Thoracic aorta (tissue), 2 donors: ENCODE measurements around the gene PAM. TPM values are rescaled to one million over a fixed set of nuclear protein-coding genes. Genes with fewer than 3 reads are reported as not detected.
A peak's percentile ranks its signal among the peaks of the same experiment; 100 is the strongest.
"Not testable (repeated sequence)": the region's sequence is repeated elsewhere in the genome, so short reads cannot be mapped to it uniquely, and the experiment has no call there.

Source experiments
- ATAC-seq: fragments of 150-250 bp; one replicate; pipeline ENCODE4 v1.8.0; 2017; ENCODE audit warnings: low read depth; ENCODE audit not compliant: insufficient number of reproducible peaks, low FRiP score
- DNase-seq: peaks from one replicate; pipeline ENCODE4 v3.0.0-alpha.2; 2020; ENCODE audit warnings: low spot score
- H3K27ac ChIP-seq, 2 donors: fragments of 200-600 bp; sonication (generic); 1 replicate in 1 of 2; 2 replicates in 1 of 2; pipeline ENCODE4 v1.5.1; 2016; ENCODE audit warnings: mild to moderate bottlenecking in 2 of 2, moderate library complexity in 2 of 2
- H3K27me3 ChIP-seq: fragments of 200-600 bp; sonication (generic); replicated peaks from 2 replicates; pipeline ENCODE4 v1.6.0; 2016; ENCODE audit warnings: mild to moderate bottlenecking; ENCODE audit not compliant: insufficient read depth
- H3K36me3 ChIP-seq: fragments of 200-600 bp; sonication (generic); one replicate; pipeline ENCODE4 v1.5.1; 2016
- H3K4me1 ChIP-seq, 2 donors: fragments of 200-600 bp; sonication (generic); 1 replicate in 1 of 2; 2 replicates in 1 of 2; pipeline versions ENCODE4 v1.5.1 to v1.6.0; 2016; ENCODE audit warnings: low read depth in 2 of 2, mild to moderate bottlenecking in 1 of 2; ENCODE audit not compliant: control insufficient read depth in 1 of 2
- H3K4me3 ChIP-seq: fragments of 200-600 bp; sonication (generic); 2 replicates; pipeline ENCODE4 v1.5.1; 2016; ENCODE audit warnings: mild to moderate bottlenecking
- H3K9me3 ChIP-seq: fragments of 200-600 bp; sonication (generic); 2 replicates; pipeline ENCODE4 v1.5.1; 2016
- total RNA-seq, 2 donors: library from RNA; depleted of rRNA; stranded (reverse); fragments of >200 nt; gene quantifications; one replicate each; pipeline versions ENCODE4 v1.1.0 to v1.2.3, GENCODE V29; 2016
- TF ChIP-seq, protein P1 (sequence below): fragments of 200-600 bp; sonication (generic); IDR thresholded peaks from one replicate; pipeline ENCODE4 v1.5.1; 2019; ENCODE audit warnings: antibody characterized with exemption

PAM gene
- total RNA-seq, 2 donors from 2014 or later, result 571 to 806 TPM

DNA sequence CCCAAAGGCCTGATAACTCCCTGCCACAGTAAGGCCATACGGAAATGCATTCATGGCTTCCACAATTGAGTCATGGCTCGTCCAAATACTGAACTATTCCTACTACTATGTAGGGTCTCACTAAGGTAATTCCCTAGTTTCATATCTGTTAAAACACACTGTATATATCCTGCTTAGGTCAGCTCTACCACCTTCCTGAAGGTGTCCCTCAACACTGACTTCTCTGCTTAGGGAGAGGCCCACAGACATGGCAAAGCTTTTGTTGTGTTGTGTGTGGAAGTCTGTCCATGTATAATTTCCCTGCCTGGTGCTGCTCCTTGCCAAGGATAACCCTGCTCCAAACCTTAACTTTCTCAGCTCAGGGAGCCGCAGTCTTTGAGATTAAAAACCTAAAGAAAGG lies 304.4 kb downstream of the PAM start:
- peaks cover 0 to 17% of the 10 kb centered on the region in 2 donors for H3K4me1 ChIP-seq
- H3K4me3 ChIP-seq, result no peak overlapping the region
- H3K9me3 ChIP-seq, result no peaks in the 10 kb centered on the region
- peak overlapping the region in 1 of 2 donors; percentile 20 for H3K27ac ChIP-seq
- H3K27me3 ChIP-seq, result no peaks in the 10 kb centered on the region
- TF ChIP-seq, protein P1, sequence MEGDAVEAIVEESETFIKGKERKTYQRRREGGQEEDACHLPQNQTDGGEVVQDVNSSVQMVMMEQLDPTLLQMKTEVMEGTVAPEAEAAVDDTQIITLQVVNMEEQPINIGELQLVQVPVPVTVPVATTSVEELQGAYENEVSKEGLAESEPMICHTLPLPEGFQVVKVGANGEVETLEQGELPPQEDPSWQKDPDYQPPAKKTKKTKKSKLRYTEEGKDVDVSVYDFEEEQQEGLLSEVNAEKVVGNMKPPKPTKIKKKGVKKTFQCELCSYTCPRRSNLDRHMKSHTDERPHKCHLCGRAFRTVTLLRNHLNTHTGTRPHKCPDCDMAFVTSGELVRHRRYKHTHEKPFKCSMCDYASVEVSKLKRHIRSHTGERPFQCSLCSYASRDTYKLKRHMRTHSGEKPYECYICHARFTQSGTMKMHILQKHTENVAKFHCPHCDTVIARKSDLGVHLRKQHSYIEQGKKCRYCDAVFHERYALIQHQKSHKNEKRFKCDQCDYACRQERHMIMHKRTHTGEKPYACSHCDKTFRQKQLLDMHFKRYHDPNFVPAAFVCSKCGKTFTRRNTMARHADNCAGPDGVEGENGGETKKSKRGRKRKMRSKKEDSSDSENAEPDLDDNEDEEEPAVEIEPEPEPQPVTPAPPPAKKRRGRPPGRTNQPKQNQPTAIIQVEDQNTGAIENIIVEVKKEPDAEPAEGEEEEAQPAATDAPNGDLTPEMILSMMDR, result no peak
- ATAC-seq, result no peak
- no peak for DNase-seq
- no peaks in the 10 kb centered on the region for H3K36me3 ChIP-seq

DNA sequence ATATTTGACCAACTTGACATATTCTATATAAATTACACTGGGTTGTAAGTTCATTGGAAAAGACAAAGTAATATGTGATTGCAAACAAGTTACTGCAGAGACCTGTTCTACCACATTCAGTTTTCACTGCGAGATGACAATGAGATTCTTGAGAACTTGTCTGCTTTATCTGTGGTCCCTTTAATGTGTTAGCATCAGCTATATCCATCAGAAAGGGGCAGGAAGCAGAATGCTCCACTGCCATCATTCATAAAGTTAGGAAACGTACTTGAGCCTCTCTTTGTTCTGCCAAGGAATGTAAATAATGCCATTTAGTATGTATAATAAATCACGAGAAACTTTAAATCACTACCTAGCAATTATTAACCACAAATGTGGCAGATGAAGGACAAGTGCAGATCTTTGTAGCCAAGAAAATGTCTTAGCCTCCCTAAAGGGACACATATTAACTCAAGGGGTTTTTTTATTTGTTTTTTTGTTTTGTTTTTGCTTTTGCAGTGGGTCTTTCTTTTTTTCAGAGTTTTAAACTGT lies 305.4 kb downstream of the PAM start:
- H3K27ac ChIP-seq, result no peak overlapping the region
- no peaks in the 10 kb centered on the region for H3K27me3 ChIP-seq
- ATAC-seq (no peak), DNase-seq (no peak)
- no peak overlapping the region for H3K4me3 ChIP-seq
- H3K4me1 ChIP-seq, result peaks cover 0 to 17% of the 10 kb centered on the region in 2 donors
- no peaks in the 10 kb centered on the region for H3K36me3 ChIP-seq
- TF ChIP-seq, protein P1, result no peak
- H3K9me3 ChIP-seq, result no peaks in the 10 kb centered on the region

DNA sequence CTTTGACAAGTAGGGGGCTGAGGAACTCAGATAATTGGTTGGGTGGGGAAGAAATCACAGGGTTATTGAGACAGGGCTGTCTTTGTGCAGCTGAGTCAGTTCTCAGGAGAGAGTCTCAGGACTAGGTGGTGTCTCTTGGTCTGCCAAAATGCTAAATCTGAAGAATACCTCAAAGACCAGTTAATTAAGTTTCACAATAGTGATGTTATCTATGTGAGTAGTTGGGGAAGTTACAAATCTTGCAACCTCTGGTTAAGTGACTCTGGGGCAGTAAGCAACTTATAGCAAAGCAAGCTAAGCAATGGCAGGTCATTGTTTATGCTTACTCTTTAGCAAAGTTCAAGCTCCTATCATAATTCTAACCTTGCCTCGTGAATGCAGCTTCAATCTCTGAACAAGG lies 311.2 kb downstream of the PAM start:
- no peak overlapping the region for H3K27ac ChIP-seq
- TF ChIP-seq, protein P1, result no peak
- H3K27me3 ChIP-seq, result no peaks in the 10 kb centered on the region
- H3K36me3 ChIP-seq, result no peaks in the 10 kb centered on the region
- H3K4me3 ChIP-seq, result no peak overlapping the region
- DNase-seq, result no peak
- no peaks in the 10 kb centered on the region for H3K9me3 ChIP-seq
- H3K4me1 ChIP-seq, result no peaks in the 10 kb centered on the region
- ATAC-seq, result no peak

DNA sequence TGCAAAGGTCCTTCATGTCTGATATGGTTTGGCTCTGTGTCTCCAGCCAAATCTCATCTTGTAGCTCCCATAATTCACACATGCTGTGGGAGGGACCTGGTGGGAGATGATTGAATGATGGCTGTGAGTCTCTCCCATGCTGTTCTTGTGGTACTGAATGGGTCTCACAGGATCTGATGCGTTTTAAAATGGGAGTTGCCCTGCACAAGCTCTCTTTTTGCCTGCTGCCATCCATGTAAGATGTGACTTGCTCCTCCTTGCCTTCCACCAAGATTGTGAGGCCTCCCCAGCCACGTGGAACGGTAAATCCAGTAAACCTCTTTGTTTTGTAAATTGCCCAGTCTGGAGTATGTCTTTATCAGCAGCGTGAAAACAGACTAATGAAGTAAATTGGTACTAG lies 318.4 kb downstream of the PAM start:
- H3K4me3 ChIP-seq, DNase-seq, H3K4me1 ChIP-seq, H3K36me3 ChIP-seq, ATAC-seq, H3K27me3 ChIP-seq, H3K27ac ChIP-seq: not testable (repeated sequence)
- peaks cover 27% of the 10 kb centered on the region for H3K9me3 ChIP-seq

- Histone ChIP-seq H3K9me3 (peaks cover 35% of the 10 kb centered on the region), H3K27ac (no peak overlapping the region), H3K27me3 (no peaks in the 10 kb centered on the region), H3K4me3 (no peak overlapping the region), H3K4me1 (no peaks in the 10 kb centered on the region), H3K36me3 (no peaks in the 10 kb centered on the region)
- DNase-seq (no peak), ATAC-seq (no peak)
- TF ChIP-seq, protein P1, result no peak
Observed at GRCh38 chr5:103075442-103075841, 320.3 kb downstream of the PAM start.
